Neural cell (in vitro differentiated cells): ENCODE measurements around the gene PNPLA6. TPM values are rescaled to one million over a fixed set of nuclear protein-coding genes. Genes with fewer than 3 reads are reported as not detected.

ENCODE experiments used
- H2AFZ ChIP-seq: fragments of 200-600, 300-800 bp; sonication (generic), shearing (Covaris generic); 2 replicates; pipeline ENCODE4 v1.6.0; 2014; ENCODE audit warnings: low read depth, mild to moderate bottlenecking, antibody characterized with exemption, low read length, moderate library complexity
- H3F3A ChIP-seq: fragments of 200-600 bp; shearing (Covaris generic); 2 replicates; pipeline ENCODE4 v1.6.1; 2016; ENCODE audit warnings: mild to moderate bottlenecking, moderate library complexity, mixed read lengths, antibody characterized with exemption, low read length; ENCODE audit not compliant: insufficient read depth, poor library complexity, severe bottlenecking
- H3K27ac ChIP-seq: fragments of 200-600, 300-800 bp; sonication (generic), shearing (Covaris generic); 2 replicates; pipeline ENCODE4 v1.5.1; 2014; ENCODE audit warnings: mild to moderate bottlenecking, low read length, moderate library complexity
- H3K27me3 ChIP-seq: fragments of 300-800, 200-600 bp; sonication (generic), shearing (Covaris generic); 2 replicates; pipeline ENCODE4 v1.6.0; 2014; ENCODE audit warnings: mild to moderate bottlenecking, low read depth, low read length, moderate library complexity; ENCODE audit not compliant: insufficient read depth
- H3K36me3 ChIP-seq: fragments of 300-800, 200-600 bp; sonication (generic), shearing (Covaris generic); 2 replicates; pipeline ENCODE4 v1.5.1; 2014; ENCODE audit warnings: mild to moderate bottlenecking, antibody characterized with exemption, low read length, moderate library complexity; ENCODE audit not compliant: insufficient read depth
- H3K4me2 ChIP-seq: fragments of 300-800, 200-600 bp; sonication (generic), shearing (Covaris generic); 2 replicates; pipeline ENCODE4 v1.6.0; 2014; ENCODE audit warnings: mild to moderate bottlenecking, low read length
- H3K4me3 ChIP-seq: fragments of 300-800, 200-600 bp; sonication (generic), shearing (Covaris generic); 2 replicates; pipeline ENCODE4 v1.5.1; 2014; ENCODE audit warnings: mild to moderate bottlenecking, low read length, moderate library complexity
- H3K79me2 ChIP-seq: fragments of 200-600 bp; shearing (Covaris generic); replicated peaks from 2 replicates; pipeline ENCODE4 v1.6.0; 2014; ENCODE audit warnings: mild to moderate bottlenecking, low read length, moderate library complexity; ENCODE audit not compliant: insufficient read depth
- H3K9ac ChIP-seq: fragments of 300-800, 200-600 bp; sonication (generic), shearing (Covaris generic); 2 replicates; pipeline ENCODE4 v1.6.1; 2016; ENCODE audit warnings: mild to moderate bottlenecking, low read length, mixed read lengths
- H3K9me2 ChIP-seq: fragments of 200-600 bp; shearing (Covaris generic); 2 replicates; pipeline ENCODE4 v1.6.1; 2016; ENCODE audit warnings: mild to moderate bottlenecking, low read length, mixed read lengths; ENCODE audit not compliant: insufficient read depth
- H3K9me3 ChIP-seq: fragments of 200-600, 300-800 bp; sonication (generic), shearing (Covaris generic); 2 replicates; pipeline ENCODE4 v1.6.1; 2016; ENCODE audit warnings: mild to moderate bottlenecking, mixed run types, low read length, moderate library complexity, mixed read lengths
- H4K20me1 ChIP-seq: fragments of 200-600 bp; shearing (Covaris generic); 2 replicates; pipeline ENCODE4 v1.6.1; 2016; ENCODE audit warnings: mild to moderate bottlenecking, mixed run types; ENCODE audit not compliant: insufficient read depth
- CTCF ChIP-seq: fragments of 450-650 bp; IDR thresholded peaks from 2 replicates; pipeline ENCODE4 v1.5.1; 2014; ENCODE audit warnings: antibody characterized with exemption, mild to moderate bottlenecking, moderate library complexity; ENCODE audit not compliant: poor library complexity, severe bottlenecking
- EP300 ChIP-seq: fragments of 450-650 bp; conservative IDR thresholded peaks from 2 replicates; pipeline ENCODE4 v1.6.1; 2014; ENCODE audit warnings: antibody characterized with exemption, mild to moderate bottlenecking, moderate library complexity; ENCODE audit not compliant: poor library complexity, severe bottlenecking
- EZH2 ChIP-seq: fragments of 200-600, 300-800 bp; shearing (Covaris generic), sonication (generic); IDR thresholded peaks from 2 replicates; pipeline ENCODE4 v1.6.1; 2014; ENCODE audit warnings: antibody characterized with exemption, low read length, borderline replicate concordance, mild to moderate bottlenecking; ENCODE audit not compliant: insufficient read depth, poor library complexity, severe bottlenecking
- MXI1 ChIP-seq: fragments of 450-650 bp; conservative IDR thresholded peaks from 2 replicates; pipeline ENCODE4 v1.6.1; 2014; ENCODE audit warnings: antibody characterized with exemption, mild to moderate bottlenecking; ENCODE audit not compliant: poor library complexity, severe bottlenecking
- POLR2AphosphoS5 ChIP-seq: IDR thresholded peaks from 2 replicates; pipeline ENCODE4 v1.6.1; 2012
- RAD21 ChIP-seq: fragments of 450-650 bp; conservative IDR thresholded peaks from 2 replicates; pipeline ENCODE4 v1.6.1; 2014; ENCODE audit warnings: antibody characterized with exemption, mild to moderate bottlenecking, moderate library complexity
- REST ChIP-seq: IDR thresholded peaks from 2 replicates; pipeline ENCODE4 v1.6.1; 2012; ENCODE audit warnings: borderline replicate concordance
- SMC3 ChIP-seq: fragments of 450-650 bp; conservative IDR thresholded peaks from 2 replicates; pipeline ENCODE4 v1.6.1; 2014; ENCODE audit warnings: antibody characterized with exemption, mild to moderate bottlenecking, moderate library complexity; ENCODE audit not compliant: poor library complexity
- TAF1 ChIP-seq: IDR thresholded peaks from 2 replicates; pipeline ENCODE4 v1.6.1; 2012; ENCODE audit warnings: low read depth
- polyA plus RNA-seq: library from polyadenylated mRNA; depleted of rRNA; stranded (reverse); fragments of >200 nt; gene quantifications from 2 replicates; pipeline ENCODE4 v1.2.3, GENCODE V29; 2014

The PNPLA6 gene
- polyA plus RNA-seq, 1 donor from 2014 or later = 10.8 TPM

GRCh38 chr19:7504684-7505083 lies 30.8 kb upstream of the PNPLA6 start:
- TF ChIP-seq RAD21 (no peak), REST (no peak), POLR2AphosphoS5 (no peak), MXI1 (no peak), TAF1 (no peak), EZH2 (no peak), SMC3 (no peak), EP300 (no peak), CTCF (no peak)
- Histone ChIP-seq H3K9me2 (no peaks in the 10 kb centered on the region), H4K20me1 (no peaks in the 10 kb centered on the region), H3K27ac (no peak overlapping the region), H3F3A (no peaks in the 10 kb centered on the region), H3K9ac (no peak overlapping the region), H3K36me3 (no peaks in the 10 kb centered on the region), H3K27me3 (no peaks in the 10 kb centered on the region), H3K9me3 (no peaks in the 10 kb centered on the region), H3K79me2 (no peaks in the 10 kb centered on the region), H3K4me3 (no peak overlapping the region), H3K4me2 (no peak overlapping the region), H2AFZ (no peak overlapping the region)

GRCh38 chr19:7505288-7505681 lies 30.2 kb upstream of the PNPLA6 start:
- Histone ChIP-seq H3K36me3 (no peaks in the 10 kb centered on the region), H3K27ac (no peak overlapping the region), H3K4me3 (no peak overlapping the region), H3K9me3 (no peaks in the 10 kb centered on the region), H3K9me2 (no peaks in the 10 kb centered on the region), H2AFZ (no peak overlapping the region), H4K20me1 (no peaks in the 10 kb centered on the region), H3K9ac (no peak overlapping the region), H3F3A (no peaks in the 10 kb centered on the region), H3K27me3 (no peaks in the 10 kb centered on the region), H3K4me2 (no peak overlapping the region), H3K79me2 (no peaks in the 10 kb centered on the region)
- TF ChIP-seq SMC3 (no peak), RAD21 (no peak), CTCF (no peak), REST (no peak), TAF1 (no peak), EZH2 (no peak), MXI1 (no peak), POLR2AphosphoS5 (no peak), EP300 (no peak)
